ENCODE results near the gene CENPQ.

Gene CENPQ

GRCh38 chr6:49506569-49507111, 43.5 kb downstream of the CENPQ start:
- no peak for DNase-seq

DNA sequence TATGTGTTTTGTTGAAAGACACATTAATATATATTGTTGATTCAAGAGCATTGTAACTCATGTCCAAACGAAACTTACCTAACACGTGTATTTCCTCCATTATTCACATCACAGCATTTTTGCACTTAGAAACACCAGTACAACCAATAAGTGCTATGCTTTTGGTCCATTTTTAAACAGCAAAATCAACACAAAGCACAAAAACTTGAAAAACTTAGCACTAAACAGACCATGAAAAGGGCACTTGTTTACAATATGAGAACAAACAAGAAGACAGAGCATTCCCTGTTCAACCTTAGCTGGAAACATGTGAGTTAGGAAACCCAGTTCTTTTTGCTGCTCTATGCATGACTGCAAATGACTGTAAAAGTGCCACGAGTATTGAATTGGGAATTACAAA, 46.2 kb downstream of the CENPQ start:
- DNase-seq, result no peak

GRCh38 chr6:49513153-49513989, 50.2 kb downstream of the CENPQ start:
- DNase-seq, result no peak

GRCh38 chr6:49514571-49515484, 51.7 kb downstream of the CENPQ start:
- no peak for DNase-seq

- no peak for DNase-seq
Measured at GRCh38 chr6:49515485-49516146, 52.4 kb downstream of the CENPQ start.

DNA sequence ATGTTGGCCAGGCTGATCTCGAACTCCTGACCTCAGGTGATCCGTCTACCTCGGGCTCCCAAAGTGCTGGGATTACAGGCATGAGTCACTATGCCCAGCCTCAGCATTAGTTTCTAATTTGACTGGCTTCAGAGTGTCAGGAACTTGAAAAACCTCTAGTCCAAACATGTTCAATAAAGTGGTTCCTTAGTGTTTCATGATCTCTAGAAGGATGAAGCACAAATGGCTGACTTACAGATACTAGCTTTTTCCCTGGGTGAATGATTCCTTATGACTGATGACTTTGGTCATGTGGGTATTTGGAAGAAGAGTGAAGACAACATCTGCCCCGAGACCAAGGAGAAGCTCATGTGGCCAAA, 53.0 kb downstream of the CENPQ start:
- DNase-seq, result no peak

DNA sequence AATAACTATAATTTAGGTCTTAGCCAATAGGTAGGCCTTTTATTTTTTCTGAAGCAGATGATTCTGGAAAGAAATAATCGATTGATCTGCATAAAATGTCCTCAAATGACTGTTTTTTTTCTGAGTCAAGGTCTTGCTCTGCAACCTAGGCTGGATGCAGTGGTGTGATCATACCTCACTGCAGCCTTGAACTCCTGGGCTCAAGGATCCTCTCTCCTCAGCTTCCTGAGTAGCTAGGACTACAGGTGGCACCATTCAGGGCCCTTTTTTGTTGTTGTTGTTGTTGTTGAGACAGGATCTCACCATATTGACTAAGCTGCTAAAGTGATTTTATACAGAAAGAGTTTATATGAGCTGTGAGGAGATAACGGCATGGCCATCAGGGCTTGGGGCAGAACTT, 54.7 kb downstream of the CENPQ start:
- no peak for DNase-seq

DNA sequence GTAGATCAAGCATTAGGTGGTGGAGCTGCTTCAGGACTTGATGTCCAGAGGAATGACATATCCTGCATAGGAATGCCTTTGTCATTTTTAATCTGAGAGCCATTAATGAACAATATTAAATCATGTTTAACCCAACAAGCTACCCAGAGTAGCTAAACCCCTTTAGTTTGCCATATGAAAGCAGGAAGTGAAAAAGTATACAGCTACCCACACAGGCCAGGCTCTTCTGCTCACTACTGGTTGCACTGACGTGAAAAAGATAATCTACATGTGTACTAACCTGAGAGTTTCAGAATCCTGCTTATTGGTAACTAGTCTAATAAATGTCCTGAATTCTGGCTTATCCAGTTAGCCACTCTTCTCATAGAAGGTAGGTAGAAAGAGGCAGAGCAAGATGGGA, 56.5 kb downstream of the CENPQ start:
- DNase-seq, result no peak

DNA sequence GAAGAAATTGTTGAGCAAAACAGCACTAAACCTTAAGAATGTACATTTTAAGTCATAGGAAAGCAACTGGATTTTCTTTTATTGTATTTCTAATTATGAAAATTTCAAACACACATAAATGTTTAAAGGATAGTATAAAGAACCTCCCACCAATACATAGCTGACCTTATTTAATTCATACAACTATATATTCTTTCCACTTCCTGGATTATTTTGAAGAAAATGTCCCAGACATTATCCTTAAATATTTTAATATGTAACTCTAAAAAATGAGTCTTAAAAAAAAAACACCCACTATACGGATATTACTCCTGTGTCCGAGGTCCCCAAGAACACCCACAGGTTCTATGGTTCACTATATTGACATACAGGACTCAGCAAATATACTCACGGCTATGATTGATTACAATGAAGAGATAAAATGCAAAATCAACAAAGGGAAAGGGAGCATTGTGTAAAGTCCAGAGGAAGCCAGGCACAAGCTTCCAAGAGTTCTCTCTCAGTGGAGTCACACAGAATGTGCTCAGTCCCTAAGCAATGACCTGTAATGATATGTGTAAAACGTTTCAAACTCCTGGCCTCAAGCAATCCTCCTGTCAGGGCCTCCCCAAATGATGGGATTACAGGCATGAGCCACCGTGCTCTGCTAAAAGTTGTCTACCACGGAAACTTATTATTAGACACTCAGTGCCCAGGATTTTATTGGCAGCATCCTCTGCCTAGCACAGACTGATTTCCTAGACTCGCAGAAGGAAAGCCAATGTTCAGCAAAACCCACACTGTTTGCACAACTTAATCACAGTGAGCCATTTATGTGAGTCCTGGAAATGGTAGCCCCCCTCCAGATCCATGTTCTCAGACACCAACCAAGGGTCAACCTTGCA, 59.8 kb downstream of the CENPQ start:
- DNase-seq, result no peak

DNA sequence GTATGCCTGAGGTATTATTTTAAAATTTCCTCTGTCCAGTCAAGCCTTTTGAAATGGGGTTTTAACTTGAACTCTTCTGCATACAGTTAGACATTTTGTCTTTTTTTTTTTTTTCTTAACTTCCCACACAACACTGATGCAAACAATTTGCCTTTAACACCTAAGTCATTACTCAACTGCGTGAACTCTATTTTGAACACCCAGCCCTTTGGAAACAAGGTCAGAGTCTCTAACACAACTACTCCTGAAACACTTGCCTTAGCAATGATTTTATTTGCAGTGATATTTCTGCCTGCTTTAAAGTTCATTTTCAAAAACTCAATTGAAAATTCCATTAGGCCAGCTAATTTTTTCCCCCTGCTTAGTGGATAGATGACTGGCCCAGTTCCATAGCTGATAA, 60.7 kb downstream of the CENPQ start:
- no peak for DNase-seq

DNA sequence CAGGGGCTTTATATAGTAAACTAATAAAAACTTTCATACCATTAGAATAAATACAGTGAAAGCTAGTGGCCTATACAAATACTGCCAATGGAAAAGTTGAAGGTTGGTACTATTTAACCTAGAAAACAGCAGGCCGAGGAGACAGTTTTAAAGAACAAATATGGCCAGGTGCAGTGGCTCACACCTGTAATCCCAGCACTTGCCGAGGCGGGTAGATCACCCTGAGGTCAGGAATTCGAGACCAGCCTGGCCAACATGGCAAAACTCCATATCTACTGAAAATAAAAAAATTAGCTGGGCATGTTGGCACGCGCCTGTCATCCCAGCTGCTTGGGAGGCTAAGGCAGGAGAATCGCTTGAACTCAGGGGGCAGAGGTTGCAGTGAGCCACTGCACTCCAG, 61.4 kb downstream of the CENPQ start:
- no peak for DNase-seq

GRCh38 chr6:49526598-49526997, 63.4 kb downstream of the CENPQ start:
- DNase-seq, result no peak

DNA sequence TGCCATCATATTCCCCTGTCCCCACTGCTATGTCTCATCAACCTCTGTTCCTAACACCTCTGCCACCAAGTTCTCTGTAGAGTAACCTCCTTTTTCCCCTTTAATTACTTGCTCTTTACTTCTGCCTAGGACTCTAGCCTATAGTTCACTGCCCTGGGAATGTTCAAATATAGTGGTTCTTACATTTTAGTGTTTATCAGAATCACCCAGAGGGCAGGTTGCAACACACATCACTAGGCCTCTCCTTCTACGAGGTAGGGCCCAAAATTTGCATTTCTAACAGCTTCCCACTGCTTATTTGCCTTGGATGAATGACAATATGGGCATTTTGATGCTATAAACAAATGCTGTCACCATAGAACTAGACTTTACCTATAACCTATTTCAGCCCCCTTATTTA, 64.2 kb downstream of the CENPQ start:
- DNase-seq, result no peak

DNA sequence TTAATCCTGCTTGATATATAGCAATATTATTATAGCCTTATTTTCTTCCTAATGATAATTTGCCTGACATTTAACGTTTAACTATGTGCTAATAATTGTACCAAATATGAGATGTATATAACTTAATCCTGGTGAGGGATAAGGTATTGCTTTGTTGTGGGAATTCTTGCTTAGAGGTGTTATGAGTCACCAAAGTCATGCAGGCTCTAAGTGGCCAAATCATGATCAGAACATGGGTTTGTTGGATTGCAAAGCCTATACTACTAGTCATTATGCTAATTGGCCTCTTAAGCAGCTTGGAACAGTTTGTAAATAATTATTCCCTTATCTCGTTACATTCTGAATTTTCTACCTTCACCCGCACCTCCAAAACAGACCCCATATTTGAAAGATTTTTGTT, 65.4 kb downstream of the CENPQ start:
- no peak for DNase-seq

- DNase-seq, result no peak
Measured at GRCh38 chr6:49530141-49530776, 67.1 kb downstream of the CENPQ start.

- DNase-seq, result peak; percentile 84
Measured at GRCh38 chr6:49531774-49532569, 68.8 kb downstream of the CENPQ start.

- DNase-seq, result no peak
Measured at GRCh38 chr6:49535795-49536194, 72.6 kb downstream of the CENPQ start.

DNA sequence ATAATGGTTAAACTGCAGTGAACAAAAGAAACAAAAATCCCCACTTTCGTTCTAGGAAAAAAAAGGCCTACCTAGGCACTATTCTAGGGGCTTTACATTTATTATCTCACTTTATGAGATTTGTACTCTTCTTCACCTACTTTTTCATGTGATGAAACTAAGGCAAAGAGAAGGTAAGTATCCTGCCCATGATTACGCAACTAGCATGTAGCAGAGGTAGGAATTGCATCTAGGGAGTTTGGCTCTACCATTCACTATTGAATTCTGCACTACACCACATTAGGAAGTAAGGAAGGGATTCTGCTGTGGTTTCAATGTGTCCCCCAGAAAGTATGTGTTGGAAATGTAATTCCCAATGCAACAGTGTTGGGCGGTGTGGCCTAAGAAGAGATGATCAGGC, 75.9 kb downstream of the CENPQ start:
- no peak for DNase-seq

GRCh38 chr6:49540614-49541013, 77.4 kb downstream of the CENPQ start:
- no peak for DNase-seq

GRCh38 chr6:49541210-49541724, 78.1 kb downstream of the CENPQ start:
- DNase-seq, result no peak

DNA sequence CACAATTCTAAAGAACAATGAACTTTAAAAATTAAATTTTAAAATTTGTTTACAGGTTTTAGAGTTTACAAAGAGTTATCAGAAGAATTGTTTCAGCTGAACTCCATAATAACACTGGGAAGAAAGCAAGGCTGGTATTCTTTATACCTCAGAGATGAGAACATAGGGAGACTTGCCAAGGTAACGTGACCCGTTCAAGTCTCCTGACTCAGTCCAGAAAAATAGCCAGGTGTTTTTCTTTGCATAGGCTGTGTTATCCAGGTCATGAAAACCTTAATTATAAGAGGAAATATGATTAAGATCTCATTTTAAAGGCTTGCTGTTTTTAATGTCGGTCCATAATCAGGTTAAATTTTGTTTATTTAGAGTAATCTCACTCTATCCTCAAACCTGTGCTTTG, 78.8 kb downstream of the CENPQ start:
- no peak for DNase-seq
